Activated CD4-positive, alpha-beta T cell treated with anti-CD3 and anti-CD28 coated beads for 36 hours (primary cell): ENCODE data around the gene GAMT. TPM values are rescaled to one million over a fixed set of nuclear protein-coding genes. Genes with fewer than 3 reads are reported as not detected.

Experiments
- ATAC-seq: fragments of 200-7000 bp; cut with Tn5 transposase; one replicate; pipeline ENCODE4 v1.10.0; 2021; ENCODE audit warnings: mild to moderate bottlenecking, moderate library complexity
- CTCF ChIA-PET: fragments of 350-600 bp; sonication (Branson Sonifier 250); formaldehyde crosslinking; loops from one replicate; lab custom pipeline; 2021; ENCODE audit warnings: antibody characterized with exemption; lab: Charles Lee
- POLR2A ChIA-PET: fragments of 350-600 bp; sonication (Branson Sonifier 250); formaldehyde crosslinking; loops from one replicate; lab custom pipeline; 2021; ENCODE audit warnings: antibody characterized with exemption, inconsistent platforms; lab: Charles Lee
- DNase-seq: peaks from one replicate; pipeline ENCODE4 v3.0.0-alpha.2; 2020
- H3K27ac Mint-ChIP-seq: one replicate; pipeline ENCODE4 v1.8.0; 2021; ENCODE audit warnings: mixed read lengths
- H3K27me3 Mint-ChIP-seq: one replicate; pipeline ENCODE4 v1.8.0; 2021; ENCODE audit warnings: mixed read lengths
- H3K36me3 Mint-ChIP-seq: one replicate; pipeline ENCODE4 v1.8.0; 2021; ENCODE audit warnings: low read depth, mixed read lengths
- H3K4me1 Mint-ChIP-seq: one replicate; pipeline ENCODE4 v1.8.0; 2021; ENCODE audit warnings: mixed read lengths
- H3K4me3 Mint-ChIP-seq: one replicate; pipeline ENCODE4 v1.8.0; 2021; ENCODE audit warnings: mild to moderate bottlenecking, moderate library complexity, mixed read lengths
- H3K9me3 Mint-ChIP-seq: one replicate; pipeline ENCODE4 v1.8.0; 2021; ENCODE audit warnings: low read depth, mixed read lengths
- intact Hi-C, 2 experiments: fragments of 100-400 bp; cut with DNase I in 1 of 2; cut with micrococcal nuclease in 1 of 2; formaldehyde crosslinking; loops; one replicate each; pipeline versions ENCODE4 v1.14.2 to v1.15.1; 2022 to 2024; cut with DNase I, micrococcal nuclease
- total RNA-seq, 2 experiments: library from RNA; stranded (reverse); gene quantifications; one replicate each; pipeline ENCODE4 v1.2.3, GENCODE V29; 2021

The GAMT gene
- total RNA-seq, 2 experiments from 2014 or later: 30.4 to 31.5 TPM

DNA sequence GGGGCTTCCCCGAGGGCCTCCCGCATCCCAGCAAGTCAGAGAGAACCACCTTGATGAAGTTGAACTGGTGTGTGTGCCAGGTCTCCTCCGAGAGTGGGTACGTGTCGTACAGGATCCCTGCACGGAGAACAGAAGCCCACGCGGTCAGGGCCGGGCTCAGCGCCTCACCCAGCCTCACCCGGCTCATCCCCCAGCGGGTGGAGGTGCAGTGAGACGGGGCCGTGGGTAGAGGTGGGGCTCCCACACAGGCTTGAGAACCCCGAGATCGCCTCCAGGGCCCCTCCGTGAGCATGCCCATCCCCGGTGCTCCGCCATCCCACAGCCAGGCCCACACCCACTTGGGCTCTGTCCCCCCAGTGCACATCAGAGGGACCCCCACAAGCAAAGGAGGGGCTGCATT is 2.3 kb downstream of the GAMT start:
- DNase-seq (no peak), ATAC-seq (no peak)
- Mint-ChIP-seq H3K4me3 (no peak overlapping the region), H3K4me1 (peaks cover 15% of the 10 kb centered on the region), H3K27me3 (peaks cover 2% of the 10 kb centered on the region), H3K27ac (no peak overlapping the region), H3K9me3 (no peaks in the 10 kb centered on the region), H3K36me3 (peaks cover 1% of the 10 kb centered on the region)
- CTCF ChIA-PET: interaction anchor here (1.0 kb wide), 1 partner anchor 11 kb away, joined by 4 read pairs; no protein-coding TSS in a partner anchor
- intact Hi-C loops: no loop called here
- POLR2A ChIA-PET: no interaction called here

DNA sequence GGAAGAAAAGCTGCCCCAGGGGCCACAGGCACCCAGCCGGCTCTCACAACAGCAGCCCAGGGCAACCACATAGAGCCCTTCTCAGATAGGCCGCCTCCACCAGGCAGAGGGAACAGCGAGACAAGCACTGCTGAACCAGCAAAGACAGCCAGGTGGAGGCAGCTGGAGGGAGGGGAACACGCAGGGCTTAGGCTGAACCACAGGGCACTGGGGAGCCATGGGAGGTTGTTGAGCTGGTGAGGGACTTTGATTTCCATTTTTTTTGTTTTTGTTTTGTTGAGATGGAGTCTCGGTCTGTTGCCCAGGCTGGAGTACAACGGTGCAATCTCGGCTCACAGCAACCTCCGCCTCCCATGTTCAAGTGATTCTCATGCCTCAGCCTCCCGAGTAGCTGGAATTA is 3.5 kb downstream of the GAMT start:
- ChIA-PET POLR2A (no interaction called here), CTCF (interaction anchor here (1.0 kb wide), 1 partner anchor 12 kb away, joined by 4 read pairs; no protein-coding TSS in a partner anchor)
- H3K27ac Mint-ChIP-seq: no peak overlapping the region
- no peak overlapping the region for H3K4me3 Mint-ChIP-seq
- peaks cover 1% of the 10 kb centered on the region for H3K36me3 Mint-ChIP-seq
- peaks cover 1% of the 10 kb centered on the region for H3K27me3 Mint-ChIP-seq
- peaks cover 12% of the 10 kb centered on the region for H3K4me1 Mint-ChIP-seq
- intact Hi-C loops: no loop called here
- ATAC-seq (no peak), DNase-seq (no peak)
- no peaks in the 10 kb centered on the region for H3K9me3 Mint-ChIP-seq

GRCh38 chr19:1396768-1397679 is 4.3 kb downstream of the GAMT start:
- H3K27me3 Mint-ChIP-seq: no peaks in the 10 kb centered on the region
- intact Hi-C loops: no loop called here
- ATAC-seq (no peak), DNase-seq (no peak)
- no peak overlapping the region for H3K4me3 Mint-ChIP-seq
- ChIA-PET POLR2A (no interaction called here), CTCF (no interaction called here)
- H3K9me3 Mint-ChIP-seq: no peaks in the 10 kb centered on the region
- peaks cover 7% of the 10 kb centered on the region for H3K4me1 Mint-ChIP-seq
- peaks cover 5% of the 10 kb centered on the region for H3K36me3 Mint-ChIP-seq
- no peak overlapping the region for H3K27ac Mint-ChIP-seq

DNA sequence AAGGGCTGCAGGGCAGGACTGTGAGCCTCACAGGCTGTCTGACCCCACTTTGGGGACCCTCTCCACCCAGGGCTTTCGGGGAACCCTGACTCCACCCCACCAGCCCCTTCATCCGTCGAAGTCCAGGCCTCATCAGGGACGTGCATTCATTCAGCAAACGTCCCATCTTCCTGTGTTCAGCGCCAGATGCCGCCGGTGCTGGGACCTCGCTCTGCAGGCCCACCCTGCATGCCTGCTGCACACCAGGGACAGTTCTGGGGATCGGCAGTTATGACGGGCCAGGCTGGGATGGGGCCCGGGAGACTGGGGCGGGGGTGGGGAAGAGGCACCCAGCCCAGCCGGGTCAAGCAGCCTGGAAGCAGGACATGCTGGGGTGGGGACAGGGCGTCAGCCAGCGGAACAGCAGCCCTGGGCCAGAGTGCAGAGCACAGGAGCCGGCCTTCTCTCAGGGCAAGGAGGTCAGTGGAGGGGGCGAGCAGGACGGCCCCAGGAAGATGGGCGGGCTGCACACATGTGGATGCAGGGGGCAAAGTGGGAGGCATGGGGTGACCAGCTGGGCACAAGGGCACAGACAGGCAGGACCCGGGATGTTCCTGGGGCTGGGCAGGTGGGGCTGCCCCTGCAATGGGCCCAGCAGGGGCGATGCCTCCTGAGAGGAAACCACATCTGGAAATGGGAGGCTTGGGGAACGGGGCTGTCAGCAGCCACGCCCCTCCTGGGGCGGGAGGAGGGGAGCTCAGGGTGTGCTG is 5.1 kb downstream of the GAMT start:
- intact Hi-C loops: no loop called here
- Mint-ChIP-seq H3K4me1 (peaks cover 7% of the 10 kb centered on the region), H3K36me3 (peaks cover 7% of the 10 kb centered on the region), H3K27ac (no peak overlapping the region), H3K27me3 (no peaks in the 10 kb centered on the region), H3K4me3 (no peak overlapping the region), H3K9me3 (no peaks in the 10 kb centered on the region)
- ATAC-seq (no peak), DNase-seq (no peak)
- ChIA-PET CTCF (no interaction called here), POLR2A (no interaction called here)

- H3K27me3 Mint-ChIP-seq: no peaks in the 10 kb centered on the region
- no peak for ATAC-seq
- no peak for DNase-seq
- peaks cover 13% of the 10 kb centered on the region for H3K36me3 Mint-ChIP-seq
- H3K27ac Mint-ChIP-seq: no peak overlapping the region
- peaks cover 7% of the 10 kb centered on the region for H3K4me1 Mint-ChIP-seq
- intact Hi-C loops: no loop called here
- H3K9me3 Mint-ChIP-seq: no peaks in the 10 kb centered on the region
- ChIA-PET POLR2A (no interaction called here), CTCF (no interaction called here)
- no peak overlapping the region for H3K4me3 Mint-ChIP-seq
Measured at GRCh38 chr19:1395194-1396018, 5.9 kb downstream of the GAMT start.

- H3K36me3 Mint-ChIP-seq: peaks cover 19% of the 10 kb centered on the region
- H3K4me1 Mint-ChIP-seq: peaks cover 5% of the 10 kb centered on the region
- intact Hi-C loops: no loop called here
- no peak for DNase-seq
- ATAC-seq: no peak
- H3K4me3 Mint-ChIP-seq: no peak overlapping the region
- no peak overlapping the region for H3K27ac Mint-ChIP-seq
- CTCF ChIA-PET: no interaction called here
- no peaks in the 10 kb centered on the region for H3K27me3 Mint-ChIP-seq
- POLR2A ChIA-PET: no interaction called here
- no peaks in the 10 kb centered on the region for H3K9me3 Mint-ChIP-seq
Measured at GRCh38 chr19:1394252-1395193, 6.8 kb downstream of the GAMT start.

GRCh38 chr19:1393841-1394240 is 7.5 kb downstream of the GAMT start:
- no peaks in the 10 kb centered on the region for H3K27me3 Mint-ChIP-seq
- H3K36me3 Mint-ChIP-seq: peaks cover 25% of the 10 kb centered on the region
- ChIA-PET POLR2A (no interaction called here), CTCF (no interaction called here)
- H3K4me3 Mint-ChIP-seq: no peak overlapping the region
- ATAC-seq (no peak), DNase-seq (no peak)
- no peak overlapping the region for H3K27ac Mint-ChIP-seq
- H3K9me3 Mint-ChIP-seq: no peaks in the 10 kb centered on the region
- H3K4me1 Mint-ChIP-seq: peaks cover 5% of the 10 kb centered on the region
- intact Hi-C loops: no loop called here

GRCh38 chr19:1392939-1393530 is 8.3 kb downstream of the GAMT start:
- DNase-seq (no peak), ATAC-seq (no peak)
- Mint-ChIP-seq H3K4me3 (no peak overlapping the region), H3K4me1 (peaks cover 5% of the 10 kb centered on the region), H3K27me3 (no peaks in the 10 kb centered on the region), H3K9me3 (no peaks in the 10 kb centered on the region), H3K27ac (no peak overlapping the region), H3K36me3 (peaks cover 29% of the 10 kb centered on the region)
- ChIA-PET POLR2A (no interaction called here), CTCF (no interaction called here)
- intact Hi-C loops: no loop called here

- CTCF ChIA-PET: interaction anchor here (0.5 kb wide), 1 partner anchor 51 kb away, joined by 3 read pairs; no protein-coding TSS in a partner anchor
- no peaks in the 10 kb centered on the region for H3K27me3 Mint-ChIP-seq
- H3K27ac Mint-ChIP-seq: no peak overlapping the region
- ATAC-seq (no peak), DNase-seq (no peak)
- intact Hi-C loops: no loop called here
- H3K4me1 Mint-ChIP-seq: peaks cover 5% of the 10 kb centered on the region
- peaks cover 29% of the 10 kb centered on the region for H3K36me3 Mint-ChIP-seq
- POLR2A ChIA-PET: no interaction called here
- no peak overlapping the region for H3K4me3 Mint-ChIP-seq
- no peaks in the 10 kb centered on the region for H3K9me3 Mint-ChIP-seq
Measured at GRCh38 chr19:1392407-1392806, 8.9 kb downstream of the GAMT start.

- Mint-ChIP-seq H3K36me3 (peaks cover 32% of the 10 kb centered on the region), H3K27ac (no peak overlapping the region), H3K27me3 (no peaks in the 10 kb centered on the region), H3K4me3 (no peak overlapping the region), H3K9me3 (no peaks in the 10 kb centered on the region), H3K4me1 (peaks cover 6% of the 10 kb centered on the region)
- ChIA-PET POLR2A (no interaction called here), CTCF (no interaction called here)
- DNase-seq (no peak), ATAC-seq (no peak)
- intact Hi-C loops: no loop called here
Measured at GRCh38 chr19:1390890-1391423, 10.4 kb downstream of the GAMT start.
